Upper lobe of left lung (tissue), 4 donors: ENCODE data around the gene COTL1.

ENCODE experiments used
- CTCF ChIP-seq, 6 experiments: fragments of 450-650 bp in 4 of 6; fragments of 200-600 bp in 2 of 6; sonication (generic) in 2 of 6; IDR thresholded peaks; one replicate each; pipeline ENCODE4 v1.5.1; 2016 to 2019; ENCODE audit warnings: antibody characterized with exemption in 6 of 6
- EP300 ChIP-seq, 4 donors: sonication (generic); formaldehyde crosslinking; IDR thresholded peaks; one replicate each; pipeline ENCODE4 v1.5.1; 2017; ENCODE audit warnings: antibody characterized with exemption in 4 of 4, control low read depth in 2 of 4
- POLR2A ChIP-seq, 4 donors: fragments of 450-650 bp; IDR thresholded peaks; one replicate each; pipeline ENCODE4 v1.5.1; 2016 to 2017; ENCODE audit warnings: antibody characterized with exemption in 4 of 4, mild to moderate bottlenecking in 2 of 4
- POLR2AphosphoS5 ChIP-seq, 2 donors: sonication (generic); formaldehyde crosslinking; IDR thresholded peaks; one replicate each; pipeline ENCODE4 v1.5.1; 2017; ENCODE audit warnings: antibody characterized with exemption in 2 of 2

DNA sequence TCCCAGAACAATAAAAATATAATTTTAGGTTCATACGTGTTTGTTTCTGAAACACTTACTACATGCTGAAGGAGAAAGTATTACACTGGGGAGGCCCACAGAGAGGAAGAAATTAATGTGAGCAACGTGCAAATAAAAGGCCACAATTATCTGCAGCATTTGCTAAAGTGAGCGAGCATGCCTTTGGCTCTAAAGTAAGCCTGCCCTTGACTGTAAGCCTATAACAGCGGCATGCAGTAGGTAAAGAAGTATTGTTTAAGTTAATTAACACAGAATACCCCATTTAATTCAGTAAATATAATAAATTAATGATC is 13.2 kb upstream of the COTL1 start:
- TF ChIP-seq CTCF (IDR thresholded peaks at IDR 0.05) (no peak), POLR2A (IDR thresholded peaks at IDR 0.05) (no peak), EP300 (IDR thresholded peaks at IDR 0.05) (no peak), POLR2AphosphoS5 (IDR thresholded peaks at IDR 0.05) (no peak)
